ENCODE measurements around the gene KMT5C.
A peak's percentile ranks its signal among the peaks of the same experiment; 100 is the strongest.

KMT5C gene

GRCh38 chr19:55305491-55305890 is 34.2 kb upstream of the KMT5C start:
- no peaks in the 10 kb centered on the region for H3K79me2 ChIP-seq (ENCODE audit: insufficient read depth, low read length)
- no peaks in the 10 kb centered on the region for H3K9me2 ChIP-seq (replicated peaks; ENCODE audit: low read depth, low read length)
- H3K4me3 ChIP-seq (ENCODE audit: low read length, poor library complexity, severe bottlenecking), result peak overlapping the region; percentile 19
- peak overlapping the region; percentile 24; the same call in 1 of the 2 replicates for H2AFZ ChIP-seq (ENCODE audit: low read length)
- no peak overlapping the region for H3K9ac ChIP-seq (ENCODE audit: low read depth, low read length, poor library complexity, severe bottlenecking)
- H3K9me3 ChIP-seq (ENCODE audit: insufficient read depth, low read depth, low read length), result no peaks in the 10 kb centered on the region
- peak overlapping the region; percentile 26 for H3K4me2 ChIP-seq (ENCODE audit: low read depth, low read length, poor library complexity, severe bottlenecking)
- no peaks in the 10 kb centered on the region for H4K20me1 ChIP-seq (ENCODE audit: insufficient read depth, low read length, poor library complexity, severe bottlenecking)
- TF ChIP-seq EZH2phosphoT487 (IDR thresholded peaks at IDR 0.05; ENCODE audit: borderline replicate concordance), result no peak
- TF ChIP-seq, protein P1, sequence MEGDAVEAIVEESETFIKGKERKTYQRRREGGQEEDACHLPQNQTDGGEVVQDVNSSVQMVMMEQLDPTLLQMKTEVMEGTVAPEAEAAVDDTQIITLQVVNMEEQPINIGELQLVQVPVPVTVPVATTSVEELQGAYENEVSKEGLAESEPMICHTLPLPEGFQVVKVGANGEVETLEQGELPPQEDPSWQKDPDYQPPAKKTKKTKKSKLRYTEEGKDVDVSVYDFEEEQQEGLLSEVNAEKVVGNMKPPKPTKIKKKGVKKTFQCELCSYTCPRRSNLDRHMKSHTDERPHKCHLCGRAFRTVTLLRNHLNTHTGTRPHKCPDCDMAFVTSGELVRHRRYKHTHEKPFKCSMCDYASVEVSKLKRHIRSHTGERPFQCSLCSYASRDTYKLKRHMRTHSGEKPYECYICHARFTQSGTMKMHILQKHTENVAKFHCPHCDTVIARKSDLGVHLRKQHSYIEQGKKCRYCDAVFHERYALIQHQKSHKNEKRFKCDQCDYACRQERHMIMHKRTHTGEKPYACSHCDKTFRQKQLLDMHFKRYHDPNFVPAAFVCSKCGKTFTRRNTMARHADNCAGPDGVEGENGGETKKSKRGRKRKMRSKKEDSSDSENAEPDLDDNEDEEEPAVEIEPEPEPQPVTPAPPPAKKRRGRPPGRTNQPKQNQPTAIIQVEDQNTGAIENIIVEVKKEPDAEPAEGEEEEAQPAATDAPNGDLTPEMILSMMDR (conservative IDR thresholded peaks at IDR 0.05; ENCODE audit: low read length), result no peak
- no peaks in the 10 kb centered on the region for H3F3A ChIP-seq (ENCODE audit: low read depth)
- H3K27me3 ChIP-seq (ENCODE audit: insufficient read depth, low read length, poor library complexity, severe bottlenecking), result no peaks in the 10 kb centered on the region
- H3K4me1 ChIP-seq (ENCODE audit: insufficient read depth, low read length, poor library complexity, severe bottlenecking), result peaks cover 5% of the 10 kb centered on the region
- H3K36me3 ChIP-seq (ENCODE audit: insufficient read depth, low read length), result no peaks in the 10 kb centered on the region

DNA sequence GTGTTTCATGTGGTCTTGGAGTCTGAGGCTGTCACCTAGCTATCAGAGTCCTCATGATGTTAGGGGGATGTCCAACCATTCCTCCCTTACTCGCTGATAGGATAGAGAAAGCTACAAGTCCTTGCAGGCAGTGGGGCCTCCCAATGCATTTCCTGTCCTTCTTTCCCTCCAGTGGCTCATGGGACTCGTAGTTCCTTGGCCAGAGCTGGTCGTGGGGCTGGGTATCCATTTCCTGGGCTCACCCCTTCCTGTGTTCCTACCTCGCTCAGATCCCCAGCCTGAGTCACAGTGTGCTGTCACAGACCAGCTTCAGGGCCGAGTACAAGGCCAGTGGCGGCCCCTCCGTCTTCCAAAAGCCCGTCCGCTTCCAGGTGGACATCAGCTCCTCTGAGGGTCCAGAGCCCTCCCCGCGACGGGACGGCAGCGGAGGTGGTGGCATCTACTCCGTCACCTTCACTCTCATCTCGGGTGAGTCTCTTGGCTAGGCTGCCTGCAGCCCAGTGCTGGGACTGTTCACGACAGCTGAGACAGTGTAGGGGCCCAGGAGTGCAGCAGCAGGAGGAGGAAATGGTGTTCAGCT is 33.6 kb upstream of the KMT5C start:
- peak overlapping the region; percentile 24; the same call in 1 of the 2 replicates for H2AFZ ChIP-seq (ENCODE audit: low read length)
- H3K9me2 ChIP-seq (replicated peaks; ENCODE audit: low read depth, low read length), result no peaks in the 10 kb centered on the region
- H3K4me2 ChIP-seq (ENCODE audit: low read depth, low read length, poor library complexity, severe bottlenecking), result peak overlapping the region; percentile 26
- H3F3A ChIP-seq (ENCODE audit: low read depth), result no peaks in the 10 kb centered on the region
- H3K4me3 ChIP-seq (ENCODE audit: low read length, poor library complexity, severe bottlenecking), result peak overlapping the region; percentile 19
- no peaks in the 10 kb centered on the region for H4K20me1 ChIP-seq (ENCODE audit: insufficient read depth, low read length, poor library complexity, severe bottlenecking)
- no peak overlapping the region for H3K9ac ChIP-seq (ENCODE audit: low read depth, low read length, poor library complexity, severe bottlenecking)
- no peaks in the 10 kb centered on the region for H3K9me3 ChIP-seq (ENCODE audit: insufficient read depth, low read depth, low read length)
- H3K27me3 ChIP-seq (ENCODE audit: insufficient read depth, low read length, poor library complexity, severe bottlenecking), result no peaks in the 10 kb centered on the region
- H3K79me2 ChIP-seq (ENCODE audit: insufficient read depth, low read length), result no peaks in the 10 kb centered on the region
- peaks cover 5% of the 10 kb centered on the region for H3K4me1 ChIP-seq (ENCODE audit: insufficient read depth, low read length, poor library complexity, severe bottlenecking)
- TF ChIP-seq, protein P1 (conservative IDR thresholded peaks at IDR 0.05; ENCODE audit: low read length), result no peak
- no peak for TF ChIP-seq EZH2phosphoT487 (IDR thresholded peaks at IDR 0.05; ENCODE audit: borderline replicate concordance)
- no peaks in the 10 kb centered on the region for H3K36me3 ChIP-seq (ENCODE audit: insufficient read depth, low read length)

- H3K79me2 ChIP-seq (ENCODE audit: insufficient read depth, low read length), result no peaks in the 10 kb centered on the region
- no peaks in the 10 kb centered on the region for H3K9me3 ChIP-seq (ENCODE audit: insufficient read depth, low read depth, low read length)
- TF ChIP-seq EZH2phosphoT487 (IDR thresholded peaks at IDR 0.05; ENCODE audit: borderline replicate concordance), result no peak
- TF ChIP-seq, protein P1 (conservative IDR thresholded peaks at IDR 0.05; ENCODE audit: low read length), result no peak
- no peak overlapping the region for H3K9ac ChIP-seq (ENCODE audit: low read depth, low read length, poor library complexity, severe bottlenecking)
- no peak overlapping the region for H3K4me2 ChIP-seq (ENCODE audit: low read depth, low read length, poor library complexity, severe bottlenecking)
- no peaks in the 10 kb centered on the region for H4K20me1 ChIP-seq (ENCODE audit: insufficient read depth, low read length, poor library complexity, severe bottlenecking)
- H3K36me3 ChIP-seq (ENCODE audit: insufficient read depth, low read length), result no peaks in the 10 kb centered on the region
- H3K9me2 ChIP-seq (replicated peaks; ENCODE audit: low read depth, low read length), result no peaks in the 10 kb centered on the region
- peaks cover 5% of the 10 kb centered on the region for H3K4me1 ChIP-seq (ENCODE audit: insufficient read depth, low read length, poor library complexity, severe bottlenecking)
- H3K4me3 ChIP-seq (ENCODE audit: low read length, poor library complexity, severe bottlenecking), result no peak overlapping the region
- no peaks in the 10 kb centered on the region for H3K27me3 ChIP-seq (ENCODE audit: insufficient read depth, low read length, poor library complexity, severe bottlenecking)
- H2AFZ ChIP-seq (ENCODE audit: low read length), result no peak overlapping the region
- H3F3A ChIP-seq (ENCODE audit: low read depth), result no peaks in the 10 kb centered on the region
These were observed 33.0 kb upstream of the KMT5C start for GRCh38 chr19:55306712-55307111.
